ENCODE measurements around the gene PANK4.

DNA sequence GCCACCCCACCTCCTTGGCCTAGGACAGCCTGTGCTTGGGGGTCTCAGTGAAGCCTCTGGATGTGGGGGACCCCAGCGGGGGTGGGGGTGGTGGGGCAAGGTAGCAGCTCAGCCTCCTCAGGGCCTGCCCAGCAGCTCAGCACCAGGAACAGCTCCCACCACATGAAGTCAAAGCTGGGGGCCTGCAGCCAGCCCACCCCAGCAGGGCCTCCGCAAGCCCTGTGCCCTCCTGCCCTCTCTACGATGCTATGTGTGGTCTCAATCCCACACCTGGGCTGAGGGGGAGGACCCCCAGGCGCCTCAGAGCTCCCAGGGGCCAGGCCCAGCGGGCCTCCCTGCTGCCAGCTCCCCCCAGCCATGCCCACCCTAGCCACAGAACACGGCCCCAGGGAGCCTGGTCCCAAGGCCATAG, 18.6 kb downstream of the PANK4 start:
- no peak for TF ChIP-seq CTCF (IDR thresholded peaks at IDR 0.05; ENCODE audit: insufficient read depth, low read length, poor library complexity, severe bottlenecking)
- TF ChIP-seq EZH2phosphoT487 (conservative IDR thresholded peaks at IDR 0.05; ENCODE audit: low read length), result no peak
